ENCODE results near the gene GPR68. TPM values are rescaled to one million over a fixed set of nuclear protein-coding genes. Genes with fewer than 3 reads are reported as not detected.

GPR68 gene, protein sequence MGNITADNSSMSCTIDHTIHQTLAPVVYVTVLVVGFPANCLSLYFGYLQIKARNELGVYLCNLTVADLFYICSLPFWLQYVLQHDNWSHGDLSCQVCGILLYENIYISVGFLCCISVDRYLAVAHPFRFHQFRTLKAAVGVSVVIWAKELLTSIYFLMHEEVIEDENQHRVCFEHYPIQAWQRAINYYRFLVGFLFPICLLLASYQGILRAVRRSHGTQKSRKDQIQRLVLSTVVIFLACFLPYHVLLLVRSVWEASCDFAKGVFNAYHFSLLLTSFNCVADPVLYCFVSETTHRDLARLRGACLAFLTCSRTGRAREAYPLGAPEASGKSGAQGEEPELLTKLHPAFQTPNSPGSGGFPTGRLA
- under 1 TPM in 3 of 6 experiments, not detected in 3; 0.17 to 0.27 (median 0.19) TPM for total RNA-seq
- long read RNA-seq: 0 reads

DNA sequence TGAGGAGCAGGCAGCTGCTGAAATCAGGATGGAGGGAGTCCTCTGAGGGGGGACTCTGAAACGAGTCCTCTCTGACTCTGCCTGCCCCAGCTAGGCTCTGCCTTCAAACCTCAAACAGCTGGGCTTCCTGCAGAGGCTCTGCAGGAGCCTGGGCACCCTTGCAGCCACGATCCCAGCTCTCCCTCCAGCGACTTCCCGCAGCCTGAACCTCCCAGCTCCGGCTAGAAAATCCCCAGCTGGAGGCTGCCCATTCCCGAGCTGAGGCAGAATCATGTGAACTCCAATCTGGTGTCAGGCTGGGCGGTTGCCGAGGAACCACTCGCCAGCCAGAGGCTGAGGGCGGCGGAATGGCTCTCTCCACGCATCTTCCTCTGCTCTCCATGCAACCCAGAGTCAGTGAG, at the start of gene GPR68:
GPR68 (minus strand) TSS at position 204 of the 401 bp plus-strand sequence. CDS start 9,654 bp downstream, outside the sequence.
- TF ChIP-seq, protein P1, sequence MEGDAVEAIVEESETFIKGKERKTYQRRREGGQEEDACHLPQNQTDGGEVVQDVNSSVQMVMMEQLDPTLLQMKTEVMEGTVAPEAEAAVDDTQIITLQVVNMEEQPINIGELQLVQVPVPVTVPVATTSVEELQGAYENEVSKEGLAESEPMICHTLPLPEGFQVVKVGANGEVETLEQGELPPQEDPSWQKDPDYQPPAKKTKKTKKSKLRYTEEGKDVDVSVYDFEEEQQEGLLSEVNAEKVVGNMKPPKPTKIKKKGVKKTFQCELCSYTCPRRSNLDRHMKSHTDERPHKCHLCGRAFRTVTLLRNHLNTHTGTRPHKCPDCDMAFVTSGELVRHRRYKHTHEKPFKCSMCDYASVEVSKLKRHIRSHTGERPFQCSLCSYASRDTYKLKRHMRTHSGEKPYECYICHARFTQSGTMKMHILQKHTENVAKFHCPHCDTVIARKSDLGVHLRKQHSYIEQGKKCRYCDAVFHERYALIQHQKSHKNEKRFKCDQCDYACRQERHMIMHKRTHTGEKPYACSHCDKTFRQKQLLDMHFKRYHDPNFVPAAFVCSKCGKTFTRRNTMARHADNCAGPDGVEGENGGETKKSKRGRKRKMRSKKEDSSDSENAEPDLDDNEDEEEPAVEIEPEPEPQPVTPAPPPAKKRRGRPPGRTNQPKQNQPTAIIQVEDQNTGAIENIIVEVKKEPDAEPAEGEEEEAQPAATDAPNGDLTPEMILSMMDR (IDR thresholded peaks at IDR 0.05): no peak
- TF ChIP-seq POLR2A (IDR thresholded peaks at IDR 0.05): no peak
- ATAC-seq (peak; percentile 23 to 47 (median 36)), DNase-seq (no peak)
- WGBS (ENCODE audit: insufficient coverage, low coverage, low lambda C conversion rate, missing lambda C conversion rate): 0% methylated on average over 2 of the region's 12 CpGs
- H3K27me3 ChIP-seq: no peaks in the 10 kb centered on the region
- no peak within 1 kb of the TSS for H3K4me3 ChIP-seq
- intact Hi-C loops (cut with DNase I): no loop called here
- no peaks in the 10 kb centered on the region for H3K9me3 ChIP-seq
- no peaks in the 10 kb centered on the region for H3K4me1 ChIP-seq
- H3K36me3 ChIP-seq: no peaks in the 10 kb centered on the region
- H3K27ac ChIP-seq: no peak within 1 kb of the TSS

DNA sequence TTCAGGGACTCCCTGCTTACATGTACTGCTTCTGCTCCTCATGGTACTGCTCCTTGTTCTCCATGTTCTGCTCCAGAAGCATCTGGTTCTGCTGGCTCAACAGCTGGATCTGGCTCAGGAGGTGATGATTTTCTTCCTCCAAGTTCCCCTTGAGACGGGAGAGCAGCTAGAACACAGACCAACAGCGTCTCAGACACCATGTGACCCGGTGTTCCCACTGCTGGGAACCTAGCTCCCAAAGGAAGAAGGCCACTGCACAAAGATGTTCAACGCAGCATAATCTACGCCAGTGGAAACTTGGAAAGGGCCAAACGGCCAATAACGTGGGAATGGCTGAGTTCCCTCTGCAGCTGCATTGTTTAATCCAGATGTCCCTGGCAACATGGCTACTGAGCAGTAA, 49.6 kb upstream of the GPR68 start:
- H3K9me3 ChIP-seq: no peaks in the 10 kb centered on the region
- H3K27ac ChIP-seq: no peak overlapping the region
- 84% methylated on average over 7 of the region's 7 CpGs for WGBS (ENCODE audit: insufficient coverage, low coverage, low lambda C conversion rate, missing lambda C conversion rate)
- H3K36me3 ChIP-seq: no peaks in the 10 kb centered on the region
- H3K4me3 ChIP-seq: no peak overlapping the region
- H3K27me3 ChIP-seq: no peaks in the 10 kb centered on the region
- DNase-seq: no peak
- intact Hi-C loops (cut with DNase I): no loop called here
- TF ChIP-seq POLR2A (IDR thresholded peaks at IDR 0.05): no peak
- TF ChIP-seq, protein P1 (IDR thresholded peaks at IDR 0.05): no peak
- H3K4me1 ChIP-seq: no peaks in the 10 kb centered on the region
- no peak for ATAC-seq

DNA sequence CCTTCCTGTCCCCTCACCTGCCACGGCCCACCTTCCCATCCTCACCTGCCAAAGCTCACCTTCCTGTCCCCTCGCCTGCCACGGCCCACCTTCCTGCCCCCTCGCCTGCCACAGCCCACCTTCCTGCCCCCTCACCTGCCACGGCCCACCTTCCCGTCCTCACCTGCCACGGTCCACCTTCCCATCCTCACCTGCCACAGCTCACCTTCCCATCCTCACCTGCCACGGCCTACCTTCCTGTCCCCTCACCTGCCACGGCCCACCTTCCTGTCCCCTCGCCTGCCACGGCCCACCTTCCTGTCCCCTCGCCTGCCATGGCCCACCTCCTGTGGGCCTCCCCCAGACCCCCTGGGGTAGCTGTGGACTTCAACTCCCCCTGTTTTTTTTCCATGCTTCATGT, 48.8 kb upstream of the GPR68 start:
- DNase-seq (peak in 1 of 3 donors; percentile 68), ATAC-seq (no peak)
- intact Hi-C loops (cut with DNase I): no loop called here
- no peak overlapping the region for H3K4me3 ChIP-seq
- 42% methylated on average over 12 of the region's 12 CpGs for WGBS (ENCODE audit: insufficient coverage, low coverage, low lambda C conversion rate, missing lambda C conversion rate)
- H3K9me3 ChIP-seq: no peaks in the 10 kb centered on the region
- no peaks in the 10 kb centered on the region for H3K36me3 ChIP-seq
- H3K27ac ChIP-seq: no peak overlapping the region
- TF ChIP-seq, protein P1 (IDR thresholded peaks at IDR 0.05): no peak
- TF ChIP-seq POLR2A (IDR thresholded peaks at IDR 0.05): no peak
- H3K27me3 ChIP-seq: no peaks in the 10 kb centered on the region
- no peaks in the 10 kb centered on the region for H3K4me1 ChIP-seq

DNA sequence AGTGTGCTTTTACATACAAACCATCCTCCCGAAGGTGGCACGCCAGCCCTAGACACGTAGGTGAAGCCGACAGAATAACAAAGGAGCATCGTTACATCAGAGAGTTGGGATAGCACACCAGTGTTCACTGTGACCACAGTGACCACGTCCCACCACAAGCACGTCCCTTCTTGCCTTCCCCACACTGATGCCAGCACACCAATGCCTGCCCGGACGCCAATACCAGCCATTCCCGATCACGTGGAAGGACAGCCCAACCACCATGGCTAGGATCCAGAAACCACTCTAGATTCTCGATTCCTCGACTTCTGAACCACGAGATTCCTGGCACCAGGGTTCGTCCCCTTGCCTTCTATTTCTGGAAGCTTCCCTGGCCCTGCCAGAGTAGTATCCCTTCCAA, 48.0 kb upstream of the GPR68 start:
- Histone ChIP-seq H3K27ac (no peak overlapping the region), H3K4me3 (no peak overlapping the region), H3K9me3 (no peaks in the 10 kb centered on the region), H3K27me3 (no peaks in the 10 kb centered on the region), H3K4me1 (no peaks in the 10 kb centered on the region), H3K36me3 (no peaks in the 10 kb centered on the region)
- DNase-seq (no peak), ATAC-seq (no peak)
- TF ChIP-seq, protein P1 (IDR thresholded peaks at IDR 0.05): no peak
- TF ChIP-seq POLR2A (IDR thresholded peaks at IDR 0.05): no peak
- intact Hi-C loops (cut with DNase I): no loop called here
- WGBS (ENCODE audit: insufficient coverage, low coverage, low lambda C conversion rate, missing lambda C conversion rate): 72% methylated on average over 4 of the region's 15 CpGs
